Panc1 (cell line): ENCODE results near the gene ZNF318. TPM values are rescaled to one million over a fixed set of nuclear protein-coding genes. Genes with fewer than 3 reads are reported as not detected.
"Not testable (repeated sequence)": the region's sequence is repeated elsewhere in the genome, so short reads cannot be mapped to it uniquely, and the experiment has no call there.

ENCODE experiments used
- ATAC-seq: fragments of 200-7000 bp; cut with Tn5 transposase; 2 replicates; pipeline ENCODE4 v1.9.1; 2020; ENCODE audit warnings: mild to moderate bottlenecking, moderate library complexity
- BruUV-seq: library from RNA; stranded (reverse); fragments of 400-500 nt; replicated peaks from 2 replicates; lab custom pipeline; 2021; lab: Mats Ljungman, UMichigan
- CTCF ChIA-PET: fragments of 300-600 bp; sonication (Branson Sonifier 250); formaldehyde crosslinking; loops from one replicate; lab custom pipeline; 2022; ENCODE audit warnings: antibody characterized with exemption; lab: Charles Lee
- POLR2A ChIA-PET: fragments of 300-600 bp; sonication (Branson Sonifier 250); formaldehyde crosslinking; loops from one replicate; lab custom pipeline; 2022; ENCODE audit warnings: antibody characterized with exemption; lab: Charles Lee
- DNase-seq: peaks from one replicate; pipeline ENCODE4 v3.0.0-alpha.2; 2010; ENCODE audit warnings: low read depth, low spot score
- H3K27ac ChIP-seq: 2 replicates; pipeline ENCODE4 v1.5.1; 2011; ENCODE audit warnings: mild to moderate bottlenecking, low read length, inconsistent platforms
- H3K27me3 ChIP-seq: fragments of 200-500 bp; sonication (Bioruptor generic); 2 replicates; pipeline ENCODE4 v1.6.0; 2014; ENCODE audit warnings: low read length, inconsistent platforms; ENCODE audit not compliant: control insufficient read depth, insufficient read depth
- H3K36me3 ChIP-seq: fragments of 200-500 bp; sonication (Bioruptor generic); 2 replicates; pipeline ENCODE4 v1.5.1; 2014; ENCODE audit warnings: inconsistent platforms, mild to moderate bottlenecking, low read length, moderate library complexity; ENCODE audit not compliant: control insufficient read depth, insufficient read depth
- H3K4me1 ChIP-seq: 2 replicates; pipeline ENCODE4 v1.5.1; 2011; ENCODE audit warnings: inconsistent platforms, mild to moderate bottlenecking, low read length, moderate library complexity; ENCODE audit not compliant: control insufficient read depth, insufficient read depth
- H3K4me3 ChIP-seq, 2 experiments: 2 replicates each; pipeline ENCODE4 v1.5.1; 2011 to 2012; ENCODE audit warnings: low read depth in 2 of 2, low read length in 2 of 2, mild to moderate bottlenecking in 2 of 2, inconsistent platforms in 1 of 2, moderate library complexity in 1 of 2
- H3K9me3 ChIP-seq: fragments of 200-500 bp; sonication (Bioruptor generic); 2 replicates; pipeline ENCODE4 v1.5.1; 2014; ENCODE audit warnings: low read depth, mild to moderate bottlenecking, inconsistent platforms, low read length, moderate library complexity; ENCODE audit not compliant: control insufficient read depth, insufficient read depth
- CTCF ChIP-seq: fragments of 450-650 bp; IDR thresholded peaks from 2 replicates; pipeline ENCODE4 v1.5.1; 2017; ENCODE audit warnings: mild to moderate bottlenecking
- POLR2AphosphoS5 ChIP-seq: IDR thresholded peaks from 2 replicates; pipeline ENCODE4 v1.6.1; 2012; ENCODE audit warnings: mild to moderate bottlenecking, low read depth, low read length, moderate library complexity
- REST ChIP-seq, 2 experiments: IDR thresholded peaks; 2 replicates each; pipeline ENCODE4 v1.6.1; 2011 to 2012; ENCODE audit warnings: low read depth in 2 of 2, control low read depth in 1 of 2, low read length in 1 of 2, mild to moderate bottlenecking in 1 of 2, moderate library complexity in 1 of 2; ENCODE audit not compliant: insufficient read depth in 1 of 2
- SIN3A ChIP-seq: IDR thresholded peaks from 2 replicates; pipeline ENCODE4 v1.6.1; 2012; ENCODE audit warnings: low read depth, mild to moderate bottlenecking, low read length, moderate library complexity, borderline replicate concordance; ENCODE audit not compliant: insufficient read depth
- TCF7L2 ChIP-seq: IDR thresholded peaks from 2 replicates; pipeline ENCODE4 v1.6.1; 2011; ENCODE audit warnings: mild to moderate bottlenecking, low read depth, low read length, inconsistent platforms
- in situ Hi-C: cut with HindIII; loops from 2 replicates; pipeline ENCODE4 v1.10.0; 2016; ENCODE audit warnings: low sequenced_read_pairs, low pct_unique_long_range_greater_than_20kb
- intact Hi-C: fragments of 100-400 bp; cut with micrococcal nuclease; formaldehyde crosslinking; loops from one replicate; pipeline ENCODE4 v1.10.0; 2022; ENCODE audit not compliant: unreplicated experiment
- total RNA-seq: library from RNA; stranded (reverse); gene quantifications from one replicate; pipeline ENCODE4 v1.2.1, GENCODE V29; 2021; ENCODE audit not compliant: unreplicated experiment

The ZNF318 gene
- total RNA-seq, 1 experiment from 2014 or later: 28.0 TPM

GRCh38 chr6:43391440-43392031 is 22.1 kb upstream of the ZNF318 start:
- Histone ChIP-seq H3K27me3 (no peaks in the 10 kb centered on the region), H3K4me3 (no peak overlapping the region), H3K27ac (no peak overlapping the region), H3K9me3 (no peaks in the 10 kb centered on the region), H3K36me3 (no peaks in the 10 kb centered on the region), H3K4me1 (no peaks in the 10 kb centered on the region)
- DNase-seq: no peak
- CTCF ChIA-PET: interaction anchor here (0.6 kb wide), 1 partner anchor 67 kb away, joined by 9 read pairs; no protein-coding TSS in a partner anchor
- ATAC-seq: no peak
- no TSS peak for BruUV-seq
- no peak for TF ChIP-seq REST (IDR thresholded peaks at IDR 0.05; ENCODE audit: insufficient read depth in 1 of 2, low read depth in 2 of 2, low read length in 1 of 2)
- no peak for TF ChIP-seq TCF7L2
- no peak for TF ChIP-seq CTCF
- no peak for TF ChIP-seq POLR2AphosphoS5
- TF ChIP-seq SIN3A: no peak
- POLR2A ChIA-PET: interaction anchor here (0.7 kb wide), 1 partner anchor 84 kb away, joined by 3 read pairs; no protein-coding TSS in a partner anchor
- intact Hi-C loops: no loop called here
- in situ Hi-C loops: no loop called here

GRCh38 chr6:43390753-43391439 is 21.4 kb upstream of the ZNF318 start:
- ChIA-PET POLR2A (interaction anchor here (0.6 to 0.7 kb wide), 2 partner anchors 8 to 84 kb away, joined by 3 read pairs; no protein-coding TSS in a partner anchor), CTCF (interaction anchor here (0.6 kb wide), 1 partner anchor 67 kb away, joined by 9 read pairs; no protein-coding TSS in a partner anchor)
- DNase-seq, in situ Hi-C loops, H3K4me3 ChIP-seq, H3K36me3 ChIP-seq, ATAC-seq, H3K27me3 ChIP-seq, intact Hi-C loops, H3K4me1 ChIP-seq, H3K27ac ChIP-seq, H3K9me3 ChIP-seq, BruUV-seq: not testable (repeated sequence)
